HCT116 (cell line): ENCODE data around the gene SYF2.

ENCODE experiments used
- CEBPB ChIP-seq: IDR thresholded peaks from 2 replicates; pipeline ENCODE4 v1.6.1; 2012; ENCODE audit warnings: low read depth
- EZH2phosphoT487 ChIP-seq: fragments of 200-600 bp; IDR thresholded peaks from 2 replicates; pipeline ENCODE4 v1.6.1; 2018; ENCODE audit warnings: antibody characterized with exemption, borderline replicate concordance
- FOSL1 ChIP-seq: IDR thresholded peaks from 2 replicates; pipeline ENCODE4 v1.6.1; 2012; ENCODE audit warnings: low read depth
- POLR2A ChIP-seq: IDR thresholded peaks from 2 replicates; pipeline ENCODE4 v1.7.0; 2011; ENCODE audit warnings: borderline replicate concordance; ENCODE audit not compliant: insufficient read depth, insufficient read length; ENCODE audit errors: extremely low read depth
- POLR2AphosphoS5 ChIP-seq: IDR thresholded peaks from 2 replicates; pipeline ENCODE4 v1.6.1; 2011; ENCODE audit warnings: mild to moderate bottlenecking, low read depth, low read length, moderate library complexity
- TCF7L2 ChIP-seq: IDR thresholded peaks from 2 replicates; pipeline ENCODE4 v1.7.0; 2011; ENCODE audit warnings: borderline replicate concordance, inconsistent platforms; ENCODE audit not compliant: insufficient read depth, insufficient read length; ENCODE audit errors: extremely low read depth
- YY1 ChIP-seq: IDR thresholded peaks from 2 replicates; pipeline ENCODE4 v1.6.1; 2011; ENCODE audit warnings: low read length, low read depth, moderate library complexity, mild to moderate bottlenecking; ENCODE audit not compliant: insufficient replicate concordance; ENCODE audit errors: extremely low read depth
- ZFX ChIP-seq: fragments of 450-650 bp; IDR thresholded peaks from 2 replicates; pipeline ENCODE4 v1.6.1; 2017
- ZNF274 ChIP-seq: fragments of 200-500 bp; sonication (Bioruptor generic); IDR thresholded peaks from 2 replicates; pipeline ENCODE4 v1.6.1; 2014; ENCODE audit warnings: mild to moderate bottlenecking, low read depth, low read length, inconsistent platforms
- TF ChIP-seq, protein P1 (sequence below), 3 experiments: fragments of 200-600 bp in 1 of 3; sonication (generic) in 1 of 3; IDR thresholded peaks in 2 of 3; conservative IDR thresholded peaks in 1 of 3; 2 replicates each; pipeline ENCODE4 v1.5.1; 2012 to 2017; ENCODE audit warnings: low read depth in 2 of 3, low read length in 2 of 3, antibody characterized with exemption in 1 of 3, borderline replicate concordance in 1 of 3, control low read depth in 1 of 3, mild to moderate bottlenecking in 1 of 3, mixed read lengths in 1 of 3, mixed run types in 1 of 3, moderate library complexity in 1 of 3; ENCODE audit not compliant: insufficient read depth in 1 of 3
- TF ChIP-seq, protein P2 (sequence below): IDR thresholded peaks from 2 replicates; pipeline ENCODE4 v1.6.1; 2011; ENCODE audit warnings: mild to moderate bottlenecking, low read length, moderate library complexity; ENCODE audit not compliant: insufficient replicate concordance; ENCODE audit errors: extremely low read depth
- TF ChIP-seq, protein P3 (sequence below): IDR thresholded peaks from 2 replicates; pipeline ENCODE4 v1.6.1; 2012
- TF ChIP-seq, protein P4 (sequence below): IDR thresholded peaks from 2 replicates; pipeline ENCODE4 v1.6.1; 2012

DNA sequence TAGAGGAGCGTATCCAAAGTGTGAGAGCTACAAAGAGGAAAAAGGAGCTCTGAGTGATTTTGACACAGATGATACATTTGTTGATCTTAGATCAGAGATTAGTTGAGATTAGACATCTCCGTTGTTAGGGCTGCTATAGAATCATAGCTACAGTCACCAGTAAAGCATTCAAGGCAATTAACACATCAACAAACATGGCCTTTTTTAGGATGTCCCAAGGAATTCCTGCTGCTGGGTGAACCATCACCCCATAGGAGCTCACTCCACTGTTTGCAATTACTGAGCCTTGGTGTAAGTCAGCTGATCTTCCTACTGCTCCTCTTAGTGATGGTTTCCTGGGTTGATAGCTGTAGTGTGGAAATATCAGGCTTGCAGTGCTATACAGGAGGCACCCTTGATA is 21.6 kb upstream of the SYF2 start:
- TF ChIP-seq, protein P1, sequence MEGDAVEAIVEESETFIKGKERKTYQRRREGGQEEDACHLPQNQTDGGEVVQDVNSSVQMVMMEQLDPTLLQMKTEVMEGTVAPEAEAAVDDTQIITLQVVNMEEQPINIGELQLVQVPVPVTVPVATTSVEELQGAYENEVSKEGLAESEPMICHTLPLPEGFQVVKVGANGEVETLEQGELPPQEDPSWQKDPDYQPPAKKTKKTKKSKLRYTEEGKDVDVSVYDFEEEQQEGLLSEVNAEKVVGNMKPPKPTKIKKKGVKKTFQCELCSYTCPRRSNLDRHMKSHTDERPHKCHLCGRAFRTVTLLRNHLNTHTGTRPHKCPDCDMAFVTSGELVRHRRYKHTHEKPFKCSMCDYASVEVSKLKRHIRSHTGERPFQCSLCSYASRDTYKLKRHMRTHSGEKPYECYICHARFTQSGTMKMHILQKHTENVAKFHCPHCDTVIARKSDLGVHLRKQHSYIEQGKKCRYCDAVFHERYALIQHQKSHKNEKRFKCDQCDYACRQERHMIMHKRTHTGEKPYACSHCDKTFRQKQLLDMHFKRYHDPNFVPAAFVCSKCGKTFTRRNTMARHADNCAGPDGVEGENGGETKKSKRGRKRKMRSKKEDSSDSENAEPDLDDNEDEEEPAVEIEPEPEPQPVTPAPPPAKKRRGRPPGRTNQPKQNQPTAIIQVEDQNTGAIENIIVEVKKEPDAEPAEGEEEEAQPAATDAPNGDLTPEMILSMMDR (IDR thresholded peaks at IDR 0.05 in 2 of 3, conservative IDR thresholded peaks at IDR 0.05 in 1 of 3; ENCODE audit: borderline replicate concordance in 1 of 3, insufficient read depth in 1 of 3, low read depth in 2 of 3, low read length in 2 of 3): no peak
- TF ChIP-seq, protein P2, sequence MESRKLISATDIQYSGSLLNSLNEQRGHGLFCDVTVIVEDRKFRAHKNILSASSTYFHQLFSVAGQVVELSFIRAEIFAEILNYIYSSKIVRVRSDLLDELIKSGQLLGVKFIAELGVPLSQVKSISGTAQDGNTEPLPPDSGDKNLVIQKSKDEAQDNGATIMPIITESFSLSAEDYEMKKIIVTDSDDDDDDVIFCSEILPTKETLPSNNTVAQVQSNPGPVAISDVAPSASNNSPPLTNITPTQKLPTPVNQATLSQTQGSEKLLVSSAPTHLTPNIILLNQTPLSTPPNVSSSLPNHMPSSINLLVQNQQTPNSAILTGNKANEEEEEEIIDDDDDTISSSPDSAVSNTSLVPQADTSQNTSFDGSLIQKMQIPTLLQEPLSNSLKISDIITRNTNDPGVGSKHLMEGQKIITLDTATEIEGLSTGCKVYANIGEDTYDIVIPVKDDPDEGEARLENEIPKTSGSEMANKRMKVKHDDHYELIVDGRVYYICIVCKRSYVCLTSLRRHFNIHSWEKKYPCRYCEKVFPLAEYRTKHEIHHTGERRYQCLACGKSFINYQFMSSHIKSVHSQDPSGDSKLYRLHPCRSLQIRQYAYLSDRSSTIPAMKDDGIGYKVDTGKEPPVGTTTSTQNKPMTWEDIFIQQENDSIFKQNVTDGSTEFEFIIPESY: no peak
- TF ChIP-seq POLR2A (no peak), ZNF274 (no peak), YY1 (no peak), POLR2AphosphoS5 (no peak), EZH2phosphoT487 (no peak), CEBPB (no peak), TCF7L2 (no peak), ZFX (no peak), FOSL1 (no peak)
- TF ChIP-seq, protein P3, sequence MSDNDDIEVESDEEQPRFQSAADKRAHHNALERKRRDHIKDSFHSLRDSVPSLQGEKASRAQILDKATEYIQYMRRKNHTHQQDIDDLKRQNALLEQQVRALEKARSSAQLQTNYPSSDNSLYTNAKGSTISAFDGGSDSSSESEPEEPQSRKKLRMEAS: no peak
- TF ChIP-seq, protein P4, sequence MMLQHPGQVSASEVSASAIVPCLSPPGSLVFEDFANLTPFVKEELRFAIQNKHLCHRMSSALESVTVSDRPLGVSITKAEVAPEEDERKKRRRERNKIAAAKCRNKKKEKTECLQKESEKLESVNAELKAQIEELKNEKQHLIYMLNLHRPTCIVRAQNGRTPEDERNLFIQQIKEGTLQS: no peak
